ENCODE results near the gene MPHOSPH8.

DNA sequence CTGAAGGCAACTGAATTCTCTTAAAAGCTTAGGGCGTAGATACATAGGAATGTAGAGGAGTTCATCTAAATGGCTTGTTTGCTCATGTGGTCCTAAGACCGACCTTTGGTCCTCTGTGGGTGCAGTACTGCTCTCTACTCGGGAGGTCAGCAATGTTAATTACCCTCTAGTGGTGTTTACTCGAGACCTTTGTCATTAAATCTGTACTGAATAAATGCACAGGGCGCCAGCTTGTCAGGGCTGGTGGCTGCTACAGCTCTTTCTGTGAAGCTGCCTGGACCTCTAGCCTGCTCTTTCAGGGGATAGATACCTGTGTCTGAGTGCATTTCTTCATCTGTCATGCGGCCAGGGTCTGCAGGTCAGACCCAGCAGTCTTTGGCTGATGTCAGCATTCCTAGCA, 29.2 kb upstream of the MPHOSPH8 start:
- no peak for TF ChIP-seq FOXP2 (optimal IDR thresholded peaks at IDR 0.05; ENCODE audit: borderline replicate concordance, extremely low read depth, extremely low read length, insufficient read depth)
- TF ChIP-seq REST (IDR thresholded peaks at IDR 0.05; ENCODE audit: insufficient read depth in 1 of 2, low read depth in 2 of 2, low read length in 2 of 2), result no peak
- no peak for TF ChIP-seq POLR2AphosphoS5 (IDR thresholded peaks at IDR 0.05; ENCODE audit: low read depth, low read length)
- no peak for TF ChIP-seq TAF1 (IDR thresholded peaks at IDR 0.05; ENCODE audit: borderline replicate concordance, insufficient read depth, low read length)
